Measurements from ENCODE around the gene GLB1L3. TPM values are rescaled to one million over a fixed set of nuclear protein-coding genes. Genes with fewer than 3 reads are reported as not detected.

Gene GLB1L3
- total RNA-seq, 2 donors from 2014 or later: 2.3 to 7.1 TPM

- 91 to 93% methylated on average over 4 of the region's 4 CpGs for WGBS, 2 experiments (ENCODE audit: insufficient coverage in 1 of 2, insufficient read length in 1 of 2)
- Mint-ChIP-seq H3K4me3 (no peak overlapping the region), H3K36me3 (ENCODE audit: low read depth) (peaks cover 54% of the 10 kb centered on the region), H3K27me3 (ENCODE audit: insufficient read depth) (no peaks in the 10 kb centered on the region), H3K27ac (no peak overlapping the region), H3K9me3 (no peaks in the 10 kb centered on the region), H3K4me1 (peaks cover 9% of the 10 kb centered on the region)
- Histone ChIP-seq H3K9me3 (ENCODE audit: control insufficient read depth, low read length) (no peaks in the 10 kb centered on the region), H3K27me3 (ENCODE audit: control insufficient read depth, insufficient read depth, low read length, poor library complexity, severe bottlenecking) (no peaks in the 10 kb centered on the region), H3K27ac (ENCODE audit: low read depth, low read length) (no peak overlapping the region), H3K4me1 (ENCODE audit: control insufficient read depth, insufficient read depth, low read length) (no peaks in the 10 kb centered on the region), H3K36me3 (ENCODE audit: control insufficient read depth, insufficient read depth, low read length) (peaks cover 50% of the 10 kb centered on the region), H3K4me3 (ENCODE audit: low read length) (no peak overlapping the region), H3K9ac (ENCODE audit: extremely low read depth, low read length, poor library complexity, severe bottlenecking) (no peak overlapping the region)
- DNase-seq: no peak
- no peak for TF ChIP-seq CTCF (conservative IDR thresholded peaks at IDR 0.05)
These were observed 17.6 kb upstream of the GLB1L3 start for GRCh38 chr11:134258577-134258976.

DNA sequence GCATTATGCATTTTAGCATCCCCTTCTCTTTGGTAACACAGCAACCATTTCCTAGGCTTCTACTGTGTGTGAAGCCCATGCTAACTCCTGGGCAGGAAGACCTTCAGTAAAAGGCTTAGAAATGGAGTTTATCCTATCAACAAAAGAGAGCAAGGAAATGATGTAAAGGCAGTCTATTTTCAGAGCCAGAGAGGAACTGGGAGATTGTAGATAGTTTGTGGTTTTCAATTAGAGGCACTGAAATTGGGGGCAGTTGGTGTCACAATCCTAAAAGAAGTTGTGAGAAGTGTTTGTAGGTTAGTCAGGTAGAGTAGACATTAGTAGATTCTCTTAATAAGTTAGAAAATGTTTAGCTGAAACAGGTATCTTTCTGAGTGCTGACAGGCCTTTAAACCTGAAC, 15.7 kb upstream of the GLB1L3 start:
- Histone ChIP-seq H3K27me3 (ENCODE audit: control insufficient read depth, insufficient read depth, low read length, poor library complexity, severe bottlenecking) (no peaks in the 10 kb centered on the region), H3K4me3 (ENCODE audit: low read length) (no peak overlapping the region), H3K9me3 (ENCODE audit: control insufficient read depth, low read length) (no peaks in the 10 kb centered on the region), H3K9ac (ENCODE audit: extremely low read depth, low read length, poor library complexity, severe bottlenecking) (no peak overlapping the region), H3K27ac (ENCODE audit: low read depth, low read length) (no peak overlapping the region), H3K36me3 (ENCODE audit: control insufficient read depth, insufficient read depth, low read length) (peaks cover 56% of the 10 kb centered on the region), H3K4me1 (ENCODE audit: control insufficient read depth, insufficient read depth, low read length) (no peaks in the 10 kb centered on the region)
- H3K4me3 Mint-ChIP-seq: no peak overlapping the region
- no peak overlapping the region for H3K27ac Mint-ChIP-seq
- no peaks in the 10 kb centered on the region for H3K9me3 Mint-ChIP-seq
- no peaks in the 10 kb centered on the region for H3K27me3 Mint-ChIP-seq (ENCODE audit: insufficient read depth)
- no peak for TF ChIP-seq CTCF (conservative IDR thresholded peaks at IDR 0.05)
- H3K36me3 Mint-ChIP-seq (ENCODE audit: low read depth): peaks cover 57% of the 10 kb centered on the region
- H3K4me1 Mint-ChIP-seq: no peaks in the 10 kb centered on the region
- no peak for DNase-seq

- no peak overlapping the region for H3K4me3 Mint-ChIP-seq
- no peak overlapping the region for H3K27ac Mint-ChIP-seq
- Histone ChIP-seq H3K27me3 (ENCODE audit: control insufficient read depth, insufficient read depth, low read length, poor library complexity, severe bottlenecking) (no peaks in the 10 kb centered on the region), H3K4me1 (ENCODE audit: control insufficient read depth, insufficient read depth, low read length) (no peaks in the 10 kb centered on the region), H3K27ac (ENCODE audit: low read depth, low read length) (no peak overlapping the region), H3K9me3 (ENCODE audit: control insufficient read depth, low read length) (no peaks in the 10 kb centered on the region), H3K36me3 (ENCODE audit: control insufficient read depth, insufficient read depth, low read length) (peaks cover 56% of the 10 kb centered on the region), H3K4me3 (ENCODE audit: low read length) (no peak overlapping the region), H3K9ac (ENCODE audit: extremely low read depth, low read length, poor library complexity, severe bottlenecking) (no peak overlapping the region)
- H3K36me3 Mint-ChIP-seq (ENCODE audit: low read depth): peaks cover 57% of the 10 kb centered on the region
- WGBS, 2 experiments (ENCODE audit: insufficient coverage in 1 of 2, insufficient read length in 1 of 2): 93 to 94% methylated on average over 10 to 16 of the region's 16 CpGs
- H3K4me1 Mint-ChIP-seq: no peaks in the 10 kb centered on the region
- no peak for TF ChIP-seq CTCF (conservative IDR thresholded peaks at IDR 0.05)
- H3K27me3 Mint-ChIP-seq (ENCODE audit: insufficient read depth): no peaks in the 10 kb centered on the region
- DNase-seq: no peak
- H3K9me3 Mint-ChIP-seq: no peaks in the 10 kb centered on the region
These were observed 15.2 kb upstream of the GLB1L3 start for GRCh38 chr11:134260983-134261382.

Data from endodermal cell (in vitro differentiated cells).